Measurements from ENCODE around the gene RACK1. TPM values are rescaled to one million over a fixed set of nuclear protein-coding genes. Genes with fewer than 3 reads are reported as not detected.

Gene RACK1
- polyA plus RNA-seq, 1 of the 3 experiments (the other 2 are of a cell fraction): 4,715 TPM

DNA sequence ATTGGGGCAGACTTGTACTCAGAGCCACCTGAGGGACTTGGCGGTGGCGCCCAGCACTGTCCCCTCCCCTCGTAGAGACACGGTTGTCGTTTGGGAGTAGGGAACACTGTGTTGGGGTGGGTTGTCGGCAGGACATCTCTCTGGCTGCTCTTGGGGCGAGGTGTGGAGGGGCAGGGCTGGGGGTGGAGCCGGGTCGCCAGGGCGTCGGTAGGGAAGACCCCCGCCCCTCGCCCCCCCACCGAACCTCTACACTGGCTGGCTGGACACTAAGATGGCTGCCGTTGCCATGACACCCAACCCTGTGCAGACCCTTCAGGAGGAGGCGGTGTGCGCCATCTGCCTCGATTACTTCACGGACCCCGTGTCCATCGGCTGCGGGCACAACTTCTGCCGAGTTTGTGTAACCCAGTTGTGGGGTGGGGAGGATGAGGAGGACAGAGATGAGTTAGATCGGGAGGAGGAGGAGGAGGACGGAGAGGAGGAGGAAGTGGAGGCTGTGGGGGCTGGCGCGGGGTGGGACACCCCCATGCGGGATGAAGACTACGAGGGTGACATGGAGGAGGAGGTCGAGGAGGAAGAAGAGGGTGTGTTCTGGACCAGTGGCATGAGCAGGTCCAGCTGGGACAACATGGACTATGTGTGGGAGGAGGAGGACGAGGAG is 19.8 kb downstream of the RACK1 start:
- peak overlapping the region; percentile 67 to 86 for H3K4me3 ChIP-seq (ENCODE audit: low read depth in 2 of 2, low read length in 1 of 2)
- peaks cover 26% of the 10 kb centered on the region for H3F3A ChIP-seq (replicated peaks; ENCODE audit: insufficient read depth)
- H3K27me3 ChIP-seq (ENCODE audit: insufficient read depth): no peaks in the 10 kb centered on the region
- TF ChIP-seq MXI1 (IDR thresholded peaks at IDR 0.05; ENCODE audit: low read depth, low read length): peak; percentile 86
- no peak for TF ChIP-seq ELF1 (IDR thresholded peaks at IDR 0.05)
- no peak for TF ChIP-seq NRF1 (IDR thresholded peaks at IDR 0.05; ENCODE audit: low read depth, low read length)
- no peak for TF ChIP-seq SIN3A (IDR thresholded peaks at IDR 0.05; ENCODE audit: borderline replicate concordance, low read depth, low read length)
- TF ChIP-seq, protein P1, sequence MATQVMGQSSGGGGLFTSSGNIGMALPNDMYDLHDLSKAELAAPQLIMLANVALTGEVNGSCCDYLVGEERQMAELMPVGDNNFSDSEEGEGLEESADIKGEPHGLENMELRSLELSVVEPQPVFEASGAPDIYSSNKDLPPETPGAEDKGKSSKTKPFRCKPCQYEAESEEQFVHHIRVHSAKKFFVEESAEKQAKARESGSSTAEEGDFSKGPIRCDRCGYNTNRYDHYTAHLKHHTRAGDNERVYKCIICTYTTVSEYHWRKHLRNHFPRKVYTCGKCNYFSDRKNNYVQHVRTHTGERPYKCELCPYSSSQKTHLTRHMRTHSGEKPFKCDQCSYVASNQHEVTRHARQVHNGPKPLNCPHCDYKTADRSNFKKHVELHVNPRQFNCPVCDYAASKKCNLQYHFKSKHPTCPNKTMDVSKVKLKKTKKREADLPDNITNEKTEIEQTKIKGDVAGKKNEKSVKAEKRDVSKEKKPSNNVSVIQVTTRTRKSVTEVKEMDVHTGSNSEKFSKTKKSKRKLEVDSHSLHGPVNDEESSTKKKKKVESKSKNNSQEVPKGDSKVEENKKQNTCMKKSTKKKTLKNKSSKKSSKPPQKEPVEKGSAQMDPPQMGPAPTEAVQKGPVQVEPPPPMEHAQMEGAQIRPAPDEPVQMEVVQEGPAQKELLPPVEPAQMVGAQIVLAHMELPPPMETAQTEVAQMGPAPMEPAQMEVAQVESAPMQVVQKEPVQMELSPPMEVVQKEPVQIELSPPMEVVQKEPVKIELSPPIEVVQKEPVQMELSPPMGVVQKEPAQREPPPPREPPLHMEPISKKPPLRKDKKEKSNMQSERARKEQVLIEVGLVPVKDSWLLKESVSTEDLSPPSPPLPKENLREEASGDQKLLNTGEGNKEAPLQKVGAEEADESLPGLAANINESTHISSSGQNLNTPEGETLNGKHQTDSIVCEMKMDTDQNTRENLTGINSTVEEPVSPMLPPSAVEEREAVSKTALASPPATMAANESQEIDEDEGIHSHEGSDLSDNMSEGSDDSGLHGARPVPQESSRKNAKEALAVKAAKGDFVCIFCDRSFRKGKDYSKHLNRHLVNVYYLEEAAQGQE (IDR thresholded peaks at IDR 0.05; ENCODE audit: low read depth, low read length): no peak
- TF ChIP-seq TAF1 (IDR thresholded peaks at IDR 0.05; ENCODE audit: borderline replicate concordance, low read depth, low read length): no peak
- TF ChIP-seq, protein P2, sequence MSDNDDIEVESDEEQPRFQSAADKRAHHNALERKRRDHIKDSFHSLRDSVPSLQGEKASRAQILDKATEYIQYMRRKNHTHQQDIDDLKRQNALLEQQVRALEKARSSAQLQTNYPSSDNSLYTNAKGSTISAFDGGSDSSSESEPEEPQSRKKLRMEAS (IDR thresholded peaks at IDR 0.05; ENCODE audit: low read depth): no peak
- no peak for TF ChIP-seq EZH2phosphoT487 (IDR thresholded peaks at IDR 0.05; ENCODE audit: borderline replicate concordance, low read depth)
- TF ChIP-seq FOSL2 (IDR thresholded peaks at IDR 0.05; ENCODE audit: borderline replicate concordance, low read depth): no peak
- TF ChIP-seq RXRA (IDR thresholded peaks at IDR 0.05; ENCODE audit: borderline replicate concordance, low read depth): no peak
- no peak for TF ChIP-seq USF1 (IDR thresholded peaks at IDR 0.05; ENCODE audit: borderline replicate concordance, low read depth)
- TF ChIP-seq POLR2AphosphoS5 (IDR thresholded peaks at IDR 0.05; ENCODE audit: low read depth, low read length): peak; percentile 2; the same call in 1 of the 2 replicates
- TF ChIP-seq CTCF (IDR thresholded peaks at IDR 0.05): no peak
- TF ChIP-seq YY1 (IDR thresholded peaks at IDR 0.05; ENCODE audit: low read depth): peak; percentile 87
- no peak for TF ChIP-seq CHD2 (IDR thresholded peaks at IDR 0.05; ENCODE audit: low read length, partially characterized antibody)
- TF ChIP-seq, protein P3, sequence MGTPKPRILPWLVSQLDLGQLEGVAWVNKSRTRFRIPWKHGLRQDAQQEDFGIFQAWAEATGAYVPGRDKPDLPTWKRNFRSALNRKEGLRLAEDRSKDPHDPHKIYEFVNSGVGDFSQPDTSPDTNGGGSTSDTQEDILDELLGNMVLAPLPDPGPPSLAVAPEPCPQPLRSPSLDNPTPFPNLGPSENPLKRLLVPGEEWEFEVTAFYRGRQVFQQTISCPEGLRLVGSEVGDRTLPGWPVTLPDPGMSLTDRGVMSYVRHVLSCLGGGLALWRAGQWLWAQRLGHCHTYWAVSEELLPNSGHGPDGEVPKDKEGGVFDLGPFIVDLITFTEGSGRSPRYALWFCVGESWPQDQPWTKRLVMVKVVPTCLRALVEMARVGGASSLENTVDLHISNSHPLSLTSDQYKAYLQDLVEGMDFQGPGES (IDR thresholded peaks at IDR 0.05; ENCODE audit: low read depth, low read length): no peak
- TF ChIP-seq RCOR1 (IDR thresholded peaks at IDR 0.05; ENCODE audit: low read length): no peak
- no peaks in the 10 kb centered on the region for H3K9me3 ChIP-seq
- peak overlapping the region; percentile 97 to 98 for H3K27ac ChIP-seq (ENCODE audit: low read depth in 2 of 2, low read length in 1 of 2)
- no peaks in the 10 kb centered on the region for H4K20me1 ChIP-seq (ENCODE audit: insufficient read depth)
- peaks cover 0 to 15% of the 10 kb centered on the region in 2 experiments; a peak in 2 of 4 replicates for H3K4me1 ChIP-seq (ENCODE audit: control insufficient read depth in 1 of 2, insufficient read depth in 2 of 2, low read depth in 1 of 2, low read length in 1 of 2)
- H3K4me2 ChIP-seq: peak overlapping the region; percentile 97
- H3K9ac ChIP-seq: peak overlapping the region; percentile 95
- peaks cover 2 to 12% of the 10 kb centered on the region in 2 experiments for H3K36me3 ChIP-seq (replicated peaks in 1 of 2; ENCODE audit: control insufficient read depth in 1 of 2, insufficient read depth in 2 of 2, low read length in 1 of 2)
- POLR2A ChIA-PET: interaction anchor here (0.6 to 3.4 kb wide), 15 partner anchors 9 to 57 kb away, joined by 3 to 29 read pairs (median 5); partner anchors contain the start of gene RACK1
- WGBS (ENCODE audit: low lambda C conversion rate): under 1% methylated on average over 16 of the region's 31 CpGs
- H3K9me2 ChIP-seq: no peaks in the 10 kb centered on the region
- CTCF ChIA-PET: interaction anchor here (1.0 to 3.5 kb wide), 5 partner anchors 17 to 40 kb away, joined by 3 to 14 read pairs (median 6); partner anchors contain the start of gene TRIM52
- H2AFZ ChIP-seq (ENCODE audit: low read depth): no peak overlapping the region; the same call in 1 of the 2 replicates
- DNase-seq: peak; percentile 85
- H3K79me2 ChIP-seq (ENCODE audit: insufficient read depth): peaks cover 50% of the 10 kb centered on the region
